Body of pancreas (tissue), 4 donors: ENCODE results near the gene FAM135A.

Experiments used
- POLR2A ChIP-seq, 3 donors: fragments of 450-650 bp; IDR thresholded peaks; one replicate each; pipeline ENCODE4 v1.6.1; 2016; ENCODE audit warnings: antibody characterized with exemption in 3 of 3, mild to moderate bottlenecking in 2 of 3
- TF ChIP-seq, protein P1 (sequence below), 7 experiments: fragments of 450-650 bp in 4 of 7; fragments of 200-600 bp in 3 of 7; sonication (generic) in 3 of 7; IDR thresholded peaks; one replicate each; pipeline ENCODE4 v1.5.1; 2016 to 2019; ENCODE audit warnings: antibody characterized with exemption in 7 of 7

DNA sequence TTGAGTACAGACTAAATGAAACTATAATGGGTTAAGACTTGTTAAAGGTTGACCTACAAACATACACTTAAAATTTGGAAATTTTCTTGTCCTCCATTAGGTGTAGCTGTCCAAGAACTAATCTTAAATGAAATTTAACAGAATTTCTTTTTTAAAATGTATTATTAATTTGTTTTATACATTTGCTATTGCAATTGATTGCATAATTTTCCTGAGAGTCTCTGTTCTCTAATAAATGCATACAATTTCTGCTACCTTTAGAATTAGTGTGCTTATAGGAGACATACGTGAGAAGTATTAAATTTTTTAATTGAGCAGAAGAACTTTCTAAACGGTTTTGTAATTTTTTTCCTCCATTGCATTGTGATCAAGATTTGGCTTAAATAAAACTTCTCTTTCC lies 1.5 kb downstream of the FAM135A start:
- TF ChIP-seq, protein P1, sequence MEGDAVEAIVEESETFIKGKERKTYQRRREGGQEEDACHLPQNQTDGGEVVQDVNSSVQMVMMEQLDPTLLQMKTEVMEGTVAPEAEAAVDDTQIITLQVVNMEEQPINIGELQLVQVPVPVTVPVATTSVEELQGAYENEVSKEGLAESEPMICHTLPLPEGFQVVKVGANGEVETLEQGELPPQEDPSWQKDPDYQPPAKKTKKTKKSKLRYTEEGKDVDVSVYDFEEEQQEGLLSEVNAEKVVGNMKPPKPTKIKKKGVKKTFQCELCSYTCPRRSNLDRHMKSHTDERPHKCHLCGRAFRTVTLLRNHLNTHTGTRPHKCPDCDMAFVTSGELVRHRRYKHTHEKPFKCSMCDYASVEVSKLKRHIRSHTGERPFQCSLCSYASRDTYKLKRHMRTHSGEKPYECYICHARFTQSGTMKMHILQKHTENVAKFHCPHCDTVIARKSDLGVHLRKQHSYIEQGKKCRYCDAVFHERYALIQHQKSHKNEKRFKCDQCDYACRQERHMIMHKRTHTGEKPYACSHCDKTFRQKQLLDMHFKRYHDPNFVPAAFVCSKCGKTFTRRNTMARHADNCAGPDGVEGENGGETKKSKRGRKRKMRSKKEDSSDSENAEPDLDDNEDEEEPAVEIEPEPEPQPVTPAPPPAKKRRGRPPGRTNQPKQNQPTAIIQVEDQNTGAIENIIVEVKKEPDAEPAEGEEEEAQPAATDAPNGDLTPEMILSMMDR (IDR thresholded peaks at IDR 0.05): no peak
- TF ChIP-seq POLR2A (IDR thresholded peaks at IDR 0.05): no peak
